Right cardiac atrium (tissue), 5 donors: ENCODE results near the gene SNX13. TPM values are rescaled to one million over a fixed set of nuclear protein-coding genes. Genes with fewer than 3 reads are reported as not detected.
"Not testable (repeated sequence)": the region's sequence is repeated elsewhere in the genome, so short reads cannot be mapped to it uniquely, and the experiment has no call there.

Experiments used
- ATAC-seq, 2 donors: fragments of 200-7000 bp; cut with Tn5 transposase; one replicate each; pipeline versions ENCODE4 v1.8.0 to v1.9.1; 2020; ENCODE audit warnings: moderate library complexity in 2 of 2, mild to moderate bottlenecking in 1 of 2
- DNase-seq, 3 donors: peaks; one replicate each; pipeline ENCODE4 v3.0.0-alpha.2; 2020
- H3K27ac ChIP-seq: one replicate; pipeline ENCODE4 v1.5.1; 2013; ENCODE audit warnings: mild to moderate bottlenecking, low read length, control low read depth, moderate library complexity
- H3K27me3 ChIP-seq: one replicate; pipeline ENCODE4 v1.6.1; 2013; ENCODE audit not compliant: control insufficient read depth, insufficient read depth
- H3K4me1 ChIP-seq: one replicate; pipeline ENCODE4 v1.6.1; 2013; ENCODE audit warnings: low read length; ENCODE audit not compliant: control insufficient read depth, insufficient read depth
- H3K4me3 ChIP-seq: one replicate; pipeline ENCODE4 v1.5.1; 2013; ENCODE audit warnings: low read length, control low read depth
- H3K9me3 ChIP-seq: one replicate; pipeline ENCODE4 v1.6.1; 2013; ENCODE audit warnings: low read length; ENCODE audit not compliant: control insufficient read depth
- WGBS: extraction: QIAGEN DNeasy Blood & Tissue Kit; methylation state at CpG from one replicate; pipeline ENCODE4 v1.1.7; 2013; 5-methylcytosine and 5-hydroxymethylcytosine counted together
- intact Hi-C, 4 donors: fragments of 100-400 bp; cut with DNase I; formaldehyde crosslinking; loops; one replicate each; pipeline versions ENCODE4 v1.11.0 to v1.14.0; 2022 to 2023
- polyA plus RNA-seq: library from polyadenylated mRNA; stranded (reverse); fragments of 200-250 nt; gene quantifications from one replicate; pipeline ENCODE4 v1.2.3, GENCODE V29; 2013
- total RNA-seq, 4 donors: library from RNA; stranded (reverse); fragmentation: NEBNext Ultra II Directional; extraction: Animal tissue kit (Norgen Biotek cat#: 25700); gene quantifications; one replicate each; pipeline ENCODE4 v1.2.1, GENCODE V29; 2021
- donor health status: healthy with polysubstance abuse.
- donor health status: DM: no; HTN: yes; CAD: no.
- donor health status: DM: no; HTN: no; CAD: no.
- donor health status: DM: no; HTN: yes; CAD: no; lungs with severe emphysema.
- donor health status: DM: yes; HTN: yes; CAD: no.

SNX13 gene
- total and polyA plus RNA-seq, 5 donors: 11.4 to 50.8 (median 47.0) TPM

DNA sequence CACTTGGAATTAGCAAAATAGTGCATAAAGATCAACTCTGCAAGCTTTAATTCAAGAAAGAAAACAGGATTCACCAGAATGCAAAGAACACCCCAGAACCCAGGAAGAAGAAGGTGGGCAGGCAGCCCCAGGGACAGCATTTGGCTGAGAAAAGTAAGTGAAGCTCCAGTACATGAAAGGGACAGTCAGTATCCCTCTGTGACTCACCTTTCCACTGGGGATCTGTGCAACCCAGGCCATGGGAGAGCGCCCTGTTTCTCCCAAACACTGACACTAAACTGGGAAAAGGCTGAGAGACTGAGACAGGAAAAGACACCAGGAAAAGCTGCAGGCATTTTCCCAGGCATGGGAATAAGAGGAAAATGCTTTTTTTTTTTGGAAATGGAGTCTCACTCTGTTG, 28.2 kb downstream of the SNX13 start:
- Histone ChIP-seq H3K4me1 (peaks cover 8% of the 10 kb centered on the region), H3K27ac (no peak overlapping the region), H3K27me3 (no peaks in the 10 kb centered on the region), H3K4me3 (no peak overlapping the region), H3K9me3 (no peaks in the 10 kb centered on the region)
- no peak for DNase-seq
- intact Hi-C loops: no loop called here
- ATAC-seq: no peak
- WGBS: 46% methylated on average over 1 of the region's 1 CpG

GRCh38 chr7:17910377-17910776, 29.9 kb downstream of the SNX13 start:
- DNase-seq (no peak), ATAC-seq (no peak)
- Histone ChIP-seq H3K4me3 (no peak overlapping the region), H3K27me3 (no peaks in the 10 kb centered on the region), H3K9me3 (no peaks in the 10 kb centered on the region), H3K4me1 (peaks cover 8% of the 10 kb centered on the region), H3K27ac (no peak overlapping the region)
- 98% methylated on average over 3 of the region's 3 CpGs for WGBS
- intact Hi-C loops: no loop called here

DNA sequence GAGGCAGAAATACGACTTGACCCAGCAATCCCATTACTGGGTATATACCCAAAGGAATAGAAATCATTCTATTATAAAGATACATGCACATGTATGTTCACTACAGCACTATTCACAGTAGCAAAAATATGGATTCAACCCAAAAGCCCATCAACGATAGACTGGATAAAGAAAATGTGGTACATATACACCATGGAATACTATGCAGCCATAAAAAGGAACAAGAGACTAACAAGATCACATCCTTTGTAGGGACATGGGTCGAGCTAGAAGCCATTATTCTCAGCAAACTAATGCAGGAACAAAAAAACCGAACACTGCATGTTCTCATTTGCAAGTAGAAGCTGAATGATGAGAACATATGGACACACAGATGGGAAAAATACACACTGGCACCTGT, 31.0 kb downstream of the SNX13 start:
- WGBS: 97% methylated on average over 4 of the region's 4 CpGs
- H3K4me3 ChIP-seq, intact Hi-C loops, DNase-seq, ATAC-seq, H3K27ac ChIP-seq, H3K9me3 ChIP-seq, H3K4me1 ChIP-seq, H3K27me3 ChIP-seq: not testable (repeated sequence)

DNA sequence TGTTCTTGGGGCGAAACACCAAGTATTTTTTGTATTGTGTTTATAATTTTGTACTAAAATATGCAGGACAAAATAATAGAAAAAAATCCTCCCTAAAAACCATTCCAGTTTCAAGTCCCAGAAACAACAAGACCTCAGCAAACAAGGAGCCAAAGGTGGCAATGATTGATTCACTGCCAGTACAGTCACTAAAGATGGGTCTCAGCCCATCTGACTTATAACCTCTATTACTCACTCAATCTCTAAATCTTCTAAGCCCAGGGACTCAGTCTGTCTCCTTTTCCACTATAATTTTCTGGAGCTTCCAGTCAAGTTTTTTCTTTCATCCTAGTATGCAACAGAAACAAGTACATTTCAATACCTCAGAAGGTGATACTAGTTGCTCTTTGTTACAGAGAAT, 33.3 kb downstream of the SNX13 start:
- ATAC-seq: no peak
- intact Hi-C loops: no loop called here
- no peaks in the 10 kb centered on the region for H3K27me3 ChIP-seq

DNA sequence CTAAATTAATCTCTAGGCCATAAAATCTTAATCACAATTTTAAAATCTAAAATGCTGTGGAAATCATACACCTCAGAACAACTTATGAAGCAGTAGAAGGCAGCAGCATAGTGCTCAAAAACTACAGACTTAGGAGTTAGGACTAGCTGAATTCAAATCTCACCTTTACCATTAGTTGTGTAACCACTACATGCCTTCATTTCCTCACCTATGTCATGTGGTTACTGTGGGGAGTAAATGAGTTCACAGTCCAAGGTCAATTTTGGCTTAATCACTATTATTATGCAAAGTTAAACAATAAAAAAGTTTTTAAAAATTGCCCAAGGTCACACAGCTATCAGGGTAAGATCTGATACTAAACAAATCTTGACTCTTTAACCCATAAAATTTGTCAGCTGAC, 37.0 kb downstream of the SNX13 start:
- no peak for ATAC-seq

More for the DNA sequence above, 33.3 kb downstream of the SNX13 start:
- no peak overlapping the region for H3K4me3 ChIP-seq
- H3K9me3 ChIP-seq: no peaks in the 10 kb centered on the region
- H3K27ac ChIP-seq: no peak overlapping the region
- H3K4me1 ChIP-seq: peaks cover under 1% of the 10 kb centered on the region
- DNase-seq: no peak
- 99% methylated on average over 1 of the region's 1 CpG for whole genome bisulfite sequencing

GRCh38 chr7:17902599-17902998, 37.7 kb downstream of the SNX13 start:
- intact Hi-C loops: no loop called here
- H3K9me3 ChIP-seq: no peaks in the 10 kb centered on the region
- no peaks in the 10 kb centered on the region for H3K4me1 ChIP-seq
- no peak overlapping the region for H3K4me3 ChIP-seq
- ATAC-seq (no peak), DNase-seq (no peak)
- WGBS: 91% methylated on average over 5 of the region's 5 CpGs
- H3K27ac ChIP-seq: no peak overlapping the region
- no peaks in the 10 kb centered on the region for H3K27me3 ChIP-seq

More for the DNA sequence above, 37.0 kb downstream of the SNX13 start:
- no peak overlapping the region for H3K27ac ChIP-seq
- H3K4me3 ChIP-seq: no peak overlapping the region
- intact Hi-C loops: no loop called here
- no peaks in the 10 kb centered on the region for H3K9me3 ChIP-seq
- no peaks in the 10 kb centered on the region for H3K4me1 ChIP-seq
- no peaks in the 10 kb centered on the region for H3K27me3 ChIP-seq
- DNase-seq: no peak

- WGBS: 95% methylated on average over 1 of the region's 1 CpG
- intact Hi-C loops: no loop called here
- Histone ChIP-seq H3K4me3 (no peak overlapping the region), H3K9me3 (no peaks in the 10 kb centered on the region), H3K27ac (no peak overlapping the region), H3K27me3 (no peaks in the 10 kb centered on the region), H3K4me1 (no peaks in the 10 kb centered on the region)
- ATAC-seq: no peak
- DNase-seq: no peak
Measured at GRCh38 chr7:17900464-17900863, 39.8 kb downstream of the SNX13 start.

DNA sequence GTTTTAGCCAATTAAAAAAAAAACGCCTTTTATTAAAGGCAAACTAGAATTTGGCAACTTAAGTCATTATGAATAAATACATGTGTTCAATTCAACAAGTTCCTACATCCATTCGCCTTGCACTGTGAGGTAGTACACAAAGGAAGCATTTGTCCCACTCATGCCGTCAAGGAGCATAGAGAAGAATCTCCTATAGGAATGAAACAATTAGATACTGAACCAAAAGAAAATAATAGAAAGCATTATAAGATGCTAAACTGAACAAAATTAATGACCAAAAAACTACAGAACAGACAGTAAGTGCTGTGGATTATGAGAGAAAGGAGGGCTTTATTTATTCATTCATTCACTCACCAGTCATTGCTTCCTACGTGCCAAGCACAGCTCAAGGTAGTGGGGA, 42.2 kb downstream of the SNX13 start:
- Histone ChIP-seq H3K4me1 (no peaks in the 10 kb centered on the region), H3K27me3 (no peaks in the 10 kb centered on the region), H3K4me3 (no peak overlapping the region), H3K27ac (no peak overlapping the region), H3K9me3 (no peaks in the 10 kb centered on the region)
- intact Hi-C loops: no loop called here
- 94% methylated on average over 4 of the region's 4 CpGs for WGBS
- no peak for ATAC-seq
- DNase-seq: no peak

DNA sequence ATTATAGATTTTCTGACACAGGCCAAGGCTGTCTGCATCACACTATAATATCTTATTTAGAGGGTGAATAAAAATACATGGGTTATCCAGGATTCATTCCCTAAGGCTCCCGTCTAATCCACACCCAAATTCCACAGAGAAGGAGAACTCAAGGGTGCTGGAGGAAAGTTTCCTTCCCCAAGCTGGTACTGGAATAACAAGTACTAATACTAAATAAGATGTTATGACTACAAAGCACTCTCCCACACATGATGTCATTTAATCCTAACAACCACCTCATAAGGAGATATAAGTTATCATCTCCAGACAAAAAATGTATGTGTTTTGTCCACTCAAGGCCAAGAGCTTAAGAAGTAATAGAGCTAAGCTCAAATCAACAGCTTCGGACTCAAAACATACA, 53.0 kb downstream of the SNX13 start:
- Histone ChIP-seq H3K4me3 (no peak overlapping the region), H3K27me3 (no peaks in the 10 kb centered on the region), H3K9me3 (no peaks in the 10 kb centered on the region), H3K27ac (no peak overlapping the region), H3K4me1 (no peaks in the 10 kb centered on the region)
- no peak for DNase-seq
- intact Hi-C loops: no loop called here
- ATAC-seq: no peak
- 91% methylated on average over 2 of the region's 2 CpGs for WGBS

GRCh38 chr7:17882685-17883084, 57.6 kb downstream of the SNX13 start:
- WGBS: 90% methylated on average over 6 of the region's 6 CpGs
- Histone ChIP-seq H3K4me1 (no peaks in the 10 kb centered on the region), H3K27me3 (no peaks in the 10 kb centered on the region), H3K9me3 (no peaks in the 10 kb centered on the region), H3K4me3 (no peak overlapping the region), H3K27ac (no peak overlapping the region)
- DNase-seq (no peak), ATAC-seq (no peak)
- intact Hi-C loops: no loop called here

DNA sequence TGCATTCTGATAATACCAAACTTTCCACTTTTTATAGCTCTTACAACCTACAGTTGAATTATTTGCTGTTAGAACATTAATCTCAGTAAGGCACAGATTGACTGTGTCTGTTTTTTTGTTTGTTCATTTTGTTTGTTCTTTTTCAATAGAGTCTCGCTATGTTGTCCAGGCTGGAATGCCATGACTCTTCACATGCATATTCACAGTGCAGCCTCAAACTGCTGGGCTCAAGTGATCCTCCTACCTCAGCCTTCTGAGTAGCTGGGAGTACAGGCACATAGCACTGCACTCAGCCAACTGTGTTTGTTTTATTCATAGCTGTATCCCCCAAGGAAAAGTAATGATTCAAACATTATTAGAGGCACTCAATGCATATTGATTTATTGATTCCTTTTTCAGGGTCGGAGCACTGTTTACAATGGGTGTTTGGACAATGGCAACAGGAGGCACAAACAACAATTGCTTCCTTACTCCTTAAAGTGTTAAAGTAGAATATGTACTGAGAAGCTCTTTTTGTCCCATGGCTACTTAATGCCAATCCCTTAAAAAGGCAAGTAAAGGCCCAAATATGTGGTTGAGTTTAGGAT, 61.1 kb downstream of the SNX13 start:
- Histone ChIP-seq H3K27ac (no peak overlapping the region), H3K4me3 (no peak overlapping the region), H3K9me3 (no peaks in the 10 kb centered on the region), H3K4me1 (no peaks in the 10 kb centered on the region), H3K27me3 (no peaks in the 10 kb centered on the region)
- DNase-seq: no peak
- no peak for ATAC-seq
- intact Hi-C loops: no loop called here
- 97% methylated on average over 2 of the region's 2 CpGs for WGBS

DNA sequence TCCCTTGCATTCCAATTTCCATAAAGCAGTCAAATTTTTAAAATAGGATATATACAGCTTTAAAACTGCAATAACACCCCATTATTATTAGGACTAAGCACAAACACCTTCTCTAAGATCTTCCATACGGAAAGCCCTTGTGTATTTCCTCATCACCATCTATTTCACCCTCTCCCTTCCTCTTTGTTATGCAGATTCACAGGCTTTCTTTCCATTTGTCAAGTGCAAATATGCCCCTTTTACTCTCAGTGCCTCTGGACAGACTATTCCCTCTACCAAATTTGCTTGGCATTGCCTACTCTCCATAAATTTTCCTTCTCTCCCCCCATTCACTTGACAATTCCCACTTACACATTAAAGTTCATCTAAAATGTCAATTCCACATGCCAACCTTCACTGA, 61.7 kb downstream of the SNX13 start:
- DNase-seq: no peak
- no peak overlapping the region for H3K27ac ChIP-seq
- ATAC-seq: no peak
- no peaks in the 10 kb centered on the region for H3K9me3 ChIP-seq
- no peak overlapping the region for H3K4me3 ChIP-seq
- no peaks in the 10 kb centered on the region for H3K4me1 ChIP-seq
- 77% methylated on average over 1 of the region's 1 CpG for WGBS
- intact Hi-C loops: no loop called here
- H3K27me3 ChIP-seq: no peaks in the 10 kb centered on the region
